Heart left ventricle (tissue), 16 donors: ENCODE results near the gene FTHL17. TPM values are rescaled to one million over a fixed set of nuclear protein-coding genes. Genes with fewer than 3 reads are reported as not detected.

Experiments
- ATAC-seq, 4 donors: fragments of 200-7000 bp; cut with Tn5 transposase; one replicate each; pipeline ENCODE4 v1.9.1; 2020 to 2022; ENCODE audit warnings: moderate library complexity in 4 of 4, mild to moderate bottlenecking in 3 of 4, moderate number of reproducible peaks in 1 of 4
- DNase-seq, 5 donors: peaks; one replicate each; pipeline ENCODE4 v3.0.0-alpha.2; 2020
- H3K27ac ChIP-seq, 12 donors: fragments of 200-600 bp; sonication (generic) in 4 of 12; one replicate each; pipeline versions ENCODE4 v1.5.0 to v1.8.0; 2016 to 2022; ENCODE audit warnings: mild to moderate bottlenecking in 2 of 12
- H3K27me3 ChIP-seq, 9 donors: fragments of 200-600 bp; sonication (generic) in 2 of 9; one replicate each; pipeline versions ENCODE4 v1.5.1 to v1.8.0; 2016 to 2022; ENCODE audit warnings: mild to moderate bottlenecking in 3 of 9
- H3K36me3 ChIP-seq, 9 donors: fragments of 200-600 bp; sonication (generic) in 2 of 9; one replicate each; pipeline versions ENCODE4 v1.5.0 to v1.8.0; 2018 to 2022; ENCODE audit warnings: mild to moderate bottlenecking in 2 of 9
- H3K4me1 ChIP-seq, 12 donors: fragments of 200-600 bp; sonication (generic) in 4 of 12; one replicate each; pipeline versions ENCODE4 v1.5.0 to v1.8.0; 2016 to 2022; ENCODE audit warnings: mild to moderate bottlenecking in 3 of 12
- H3K4me3 ChIP-seq, 12 donors: fragments of 200-600 bp; sonication (generic) in 4 of 12; one replicate each; pipeline versions ENCODE4 v1.5.0 to v1.8.0; 2017 to 2022; ENCODE audit warnings: mild to moderate bottlenecking in 9 of 12, moderate library complexity in 4 of 12
- H3K9me3 ChIP-seq, 12 donors: fragments of 200-600 bp; sonication (generic) in 4 of 12; one replicate each; pipeline versions ENCODE4 v1.5.0 to v1.8.0; 2016 to 2022; ENCODE audit warnings: mild to moderate bottlenecking in 1 of 12
- CTCF ChIP-seq, 12 donors: fragments of 200-600 bp; sonication (generic) in 4 of 12; IDR thresholded peaks; one replicate each; pipeline versions ENCODE4 v1.5.0 to v1.8.0; 2018 to 2022; ENCODE audit warnings: antibody characterized with exemption in 12 of 12, mild to moderate bottlenecking in 5 of 12
- POLR2A ChIP-seq, 2 donors: fragments of 450-650 bp; IDR thresholded peaks; one replicate each; pipeline ENCODE4 v1.6.1; 2017; ENCODE audit warnings: antibody characterized with exemption in 2 of 2, mild to moderate bottlenecking in 2 of 2, moderate library complexity in 2 of 2
- WGBS, 4 donors: extraction: QIAGEN DNeasy Blood & Tissue Kit in 2 of 4; methylation state at CpG; one replicate each; pipeline versions ENCODE4 v1.1.5 to v1.1.7; 2013 to 2018; 5-methylcytosine and 5-hydroxymethylcytosine counted together
- intact Hi-C, 10 donors: fragments of 100-400 bp; cut with DNase I; formaldehyde crosslinking; loops; one replicate each; pipeline versions ENCODE4 v1.11.1 to v1.14.2; 2022
- polyA plus RNA-seq, 2 donors: library from polyadenylated mRNA; stranded (reverse); fragments of 200-250 nt; gene quantifications; one replicate each; pipeline ENCODE4 v1.2.3, GENCODE V29; 2013
- total RNA-seq, 9 donors: library from RNA; depleted of rRNA in 2 of 9; stranded (reverse); fragments of >200 nt in 2 of 9; fragmentation: NEBNext Ultra II Directional in 3 of 9; extraction: Animal tissue kit (Norgen Biotek cat#: 25700) in 3 of 9; gene quantifications; one replicate each; pipeline versions ENCODE4 v1.1.0 to v1.2.4, GENCODE V29; 2016 to 2023
- donor health status: ischemic (EF 13 %, LVEDD 7.1; RV severe dilation, severe dysfunction).
- donor health status: healthy with polysubstance abuse.
- donor health status: DM: no; HTN: yes; CAD: no.
- donor health status: DM: no; HTN: no; CAD: no.
- donor health status: ischemic (EF 25% LVEDD 6.9; RV normal size, moderate dysfunction).
- donor health status: ischemic (EF 25% LVEDD 5.7; RV mildly dilated, moderate dysfunction).
- donor health status: healthy.
- donor health status: DM: yes; HTN: yes; CAD: no.
- donor health status: ischemic (EF 35%, LVEDD 5.7; RV mildly dilated, moderate dysfunction).
- donor health status: nonischemic (EF 11% LVEDD 7.7; RV severe dilation, severe dysfunction).
- donor health status: DM: yes; HTN: yes; CAD: no.
- donor health status: PGD.
- donor health status: ischemic (EF 29% LVEDD 5.4; RV normal size, mild dysfunction).
- donor health status: nonischemic (EF 23%, LVEDD 6.1; RV moderate dilation, normal function).

The FTHL17 gene
- total and polyA plus RNA-seq, 11 donors: not detected

GRCh38 chrX:31093639-31093975 is 21.8 kb upstream of the FTHL17 start:
- H3K36me3 ChIP-seq: no peaks in the 10 kb centered on the region
- TF ChIP-seq CTCF (IDR thresholded peaks at IDR 0.05) (no peak), POLR2A (IDR thresholded peaks at IDR 0.05) (no peak)
- DNase-seq (no peak), ATAC-seq (no peak)
- H3K9me3 ChIP-seq: no peaks in the 10 kb centered on the region
- WGBS, 4 donors: 84 to 98% (median 94%) methylated on average over 3 to 4 of the region's 4 CpGs
- no peaks in the 10 kb centered on the region for H3K27me3 ChIP-seq
- no peak overlapping the region for H3K4me3 ChIP-seq
- intact Hi-C loops: no loop called here
- peaks cover 0 to 3% (median 0%) of the 10 kb centered on the region in 12 donors for H3K4me1 ChIP-seq
- H3K27ac ChIP-seq: no peak overlapping the region

GRCh38 chrX:31092970-31093638 is 21.3 kb upstream of the FTHL17 start:
- DNase-seq: no peak
- no peak for TF ChIP-seq CTCF (IDR thresholded peaks at IDR 0.05)
- intact Hi-C loops: no loop called here
- Histone ChIP-seq H3K9me3 (no peaks in the 10 kb centered on the region), H3K27me3 (no peaks in the 10 kb centered on the region), H3K4me3 (no peak overlapping the region), H3K36me3 (no peaks in the 10 kb centered on the region), H3K27ac (no peak overlapping the region), H3K4me1 (no peaks in the 10 kb centered on the region)
- no peak for ATAC-seq
- WGBS, 4 donors: 59 to 81% (median 63%) methylated on average over 3 of the region's 3 CpGs

- Histone ChIP-seq H3K27ac (no peak overlapping the region), H3K4me3 (no peak overlapping the region), H3K9me3 (no peaks in the 10 kb centered on the region), H3K4me1 (no peaks in the 10 kb centered on the region), H3K36me3 (no peaks in the 10 kb centered on the region), H3K27me3 (no peaks in the 10 kb centered on the region)
- no peak for TF ChIP-seq POLR2A (IDR thresholded peaks at IDR 0.05)
- ATAC-seq (no peak), DNase-seq (peak in 1 of 5 donors; percentile 16)
- WGBS, 4 donors: 40 to 55% (median 46%) methylated on average over 3 of the region's 3 CpGs
- intact Hi-C loops: no loop called here
Measured at GRCh38 chrX:31092476-31092875, 20.6 kb upstream of the FTHL17 start.

GRCh38 chrX:31091819-31092218 is 20.0 kb upstream of the FTHL17 start:
- Histone ChIP-seq H3K27ac (no peak overlapping the region), H3K4me3 (no peak overlapping the region), H3K4me1 (no peaks in the 10 kb centered on the region), H3K9me3 (no peaks in the 10 kb centered on the region), H3K27me3 (no peaks in the 10 kb centered on the region), H3K36me3 (no peaks in the 10 kb centered on the region)
- ATAC-seq (no peak), DNase-seq (no peak)
- intact Hi-C loops: no loop called here
- 58 to 89% (median 76%) methylated on average over 1 of the region's 1 CpG for WGBS, 4 donors
- no peak for TF ChIP-seq POLR2A (IDR thresholded peaks at IDR 0.05)
- no peak for TF ChIP-seq CTCF (IDR thresholded peaks at IDR 0.05)

- H3K27me3 ChIP-seq: no peaks in the 10 kb centered on the region
- no peak overlapping the region for H3K4me3 ChIP-seq
- H3K27ac ChIP-seq: no peak overlapping the region
- 60 to 90% (median 75%) methylated on average over 2 of the region's 2 CpGs for WGBS, 4 donors
- H3K4me1 ChIP-seq: no peaks in the 10 kb centered on the region
- DNase-seq (no peak), ATAC-seq (no peak)
- no peaks in the 10 kb centered on the region for H3K36me3 ChIP-seq
- H3K9me3 ChIP-seq: peaks cover 0 to 16% (median 0%) of the 10 kb centered on the region in 12 donors
- intact Hi-C loops: no loop called here
- no peak for TF ChIP-seq POLR2A (IDR thresholded peaks at IDR 0.05)
- no peak for TF ChIP-seq CTCF (IDR thresholded peaks at IDR 0.05)
Measured at GRCh38 chrX:31074522-31074921, 2.7 kb upstream of the FTHL17 start.
